GM18508 (cell line): ENCODE data around the gene HDLBP.
"Not testable (repeated sequence)": the region's sequence is repeated elsewhere in the genome, so short reads cannot be mapped to it uniquely, and the experiment has no call there.

ENCODE experiments used
- ATAC-seq: cut with Tn5 transposase; IDR thresholded peaks from one replicate; pipeline ENCODE4 v1.9.1; 2021; ENCODE audit warnings: moderate number of reproducible peaks; ENCODE audit not compliant: insufficient read depth, unreplicated experiment

HDLBP gene

GRCh38 chr2:241199897-241200821 is 115.3 kb downstream of the HDLBP start:
- ATAC-seq, result no peak

GRCh38 chr2:241199286-241199685 is 116.2 kb downstream of the HDLBP start:
- no peak for ATAC-seq

- ATAC-seq, result no peak
Observed at GRCh38 chr2:241198381-241199279, 116.8 kb downstream of the HDLBP start.

- ATAC-seq, result no peak
Observed at GRCh38 chr2:241197947-241198346, 117.5 kb downstream of the HDLBP start.

GRCh38 chr2:241197246-241197645 is 118.2 kb downstream of the HDLBP start:
- ATAC-seq, result not testable (repeated sequence)

GRCh38 chr2:241195506-241196130 is 119.9 kb downstream of the HDLBP start:
- ATAC-seq, result no peak

GRCh38 chr2:241194811-241195210 is 120.7 kb downstream of the HDLBP start:
- no peak for ATAC-seq

- no peak for ATAC-seq
Observed at GRCh38 chr2:241193271-241193670, 122.2 kb downstream of the HDLBP start.

- ATAC-seq, result no peak
Observed at GRCh38 chr2:241191081-241191480, 124.4 kb downstream of the HDLBP start.

GRCh38 chr2:241190291-241190981 is 125.0 kb downstream of the HDLBP start:
- ATAC-seq, result no peak

GRCh38 chr2:241189856-241190201 is 125.6 kb downstream of the HDLBP start:
- ATAC-seq, result no peak

GRCh38 chr2:241189093-241189855 is 126.2 kb downstream of the HDLBP start:
- no peak for ATAC-seq

- ATAC-seq, result no peak
Observed at GRCh38 chr2:241188361-241189092, 126.9 kb downstream of the HDLBP start, which contains the start of gene ANO7. Gene ANO7 (plus strand): TSS chr2:241188677. CDS start chr2:241190064, 1,387 bp downstream.

GRCh38 chr2:241187918-241188234 is 127.6 kb downstream of the HDLBP start:
- no peak for ATAC-seq

- no peak for ATAC-seq
Observed at GRCh38 chr2:241187101-241187917, 128.2 kb downstream of the HDLBP start.

- ATAC-seq, result no peak
Observed at GRCh38 chr2:241185961-241186360, 129.5 kb downstream of the HDLBP start.

- no peak for ATAC-seq
Observed at GRCh38 chr2:241184901-241185300, 130.6 kb downstream of the HDLBP start.

GRCh38 chr2:241183221-241183620 is 132.3 kb downstream of the HDLBP start:
- no peak for ATAC-seq
